Skeletal muscle satellite cell (primary cell): Measurements from ENCODE around the gene SP2.

ENCODE experiments used
- H3K27me3 ChIP-seq: 2 replicates; pipeline ENCODE4 v1.7.0; 2013; ENCODE audit warnings: low read length; ENCODE audit not compliant: control insufficient read depth, insufficient read depth
- H3K36me3 ChIP-seq: 2 replicates; pipeline ENCODE4 v1.7.0; 2013; ENCODE audit warnings: mild to moderate bottlenecking, control low read depth, low read length; ENCODE audit not compliant: insufficient read depth
- H3K4me1 ChIP-seq: 2 replicates; pipeline ENCODE4 v1.7.0; 2013; ENCODE audit warnings: low read length; ENCODE audit not compliant: control insufficient read depth, insufficient read depth
- H3K4me2 ChIP-seq: 2 replicates; pipeline ENCODE4 v1.7.0; 2013; ENCODE audit warnings: mild to moderate bottlenecking, low read length
- H3K4me3 ChIP-seq: 2 replicates; pipeline ENCODE4 v1.7.0; 2013; ENCODE audit warnings: low read length
- H3K9ac ChIP-seq: 2 replicates; pipeline ENCODE4 v1.7.0; 2013; ENCODE audit warnings: mild to moderate bottlenecking, low read depth, low read length, moderate library complexity
- H3K9me3 ChIP-seq: replicated peaks from 2 replicates; pipeline ENCODE4 v1.7.0; 2013; ENCODE audit warnings: mild to moderate bottlenecking, control low read depth, low read length

SP2 gene

DNA sequence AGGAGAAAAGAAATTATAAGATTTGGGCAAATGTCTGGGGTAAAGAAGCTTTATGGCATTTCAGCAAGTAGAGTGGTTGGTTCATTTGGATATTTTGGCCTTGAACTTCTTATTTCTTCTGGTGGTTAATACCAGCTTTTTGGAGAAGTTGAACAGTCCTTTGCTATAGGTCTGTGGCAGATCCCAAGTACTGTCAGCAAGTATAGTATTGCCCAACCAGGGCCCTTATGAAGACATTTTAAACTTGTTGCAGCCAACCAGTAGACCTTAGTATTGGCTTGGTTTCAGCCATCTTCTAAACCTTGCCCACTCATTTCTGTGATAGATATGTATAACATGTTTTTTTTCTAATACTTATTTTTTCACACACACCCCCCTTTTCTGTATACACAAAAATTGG is 2.2 kb downstream of the SP2 start:
- Histone ChIP-seq H3K4me3 (no peak overlapping the region), H3K36me3 (no peaks in the 10 kb centered on the region)

DNA sequence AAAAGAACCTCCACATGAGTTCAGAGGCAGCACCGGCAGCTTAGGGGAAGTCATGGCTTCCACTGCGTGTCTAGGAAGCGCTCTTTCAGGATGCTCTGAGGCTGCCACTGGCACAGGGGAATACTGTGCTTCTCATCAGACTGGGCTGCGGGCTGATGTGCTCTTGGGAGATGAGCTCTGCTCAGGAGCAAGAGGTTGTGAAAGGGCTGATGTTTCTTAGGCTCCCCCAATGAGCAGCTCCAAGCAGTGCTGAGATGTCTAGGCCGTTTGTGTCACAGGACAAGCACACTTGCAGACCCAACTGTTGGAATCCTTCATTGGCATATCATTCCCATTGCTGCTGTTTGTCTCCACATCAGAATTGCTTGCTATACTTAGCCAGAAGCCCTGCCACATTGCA is 3.6 kb downstream of the SP2 start:
- H3K27me3 ChIP-seq, result no peaks in the 10 kb centered on the region
- H3K36me3 ChIP-seq, result no peaks in the 10 kb centered on the region

More for the DNA sequence above, 2.2 kb downstream of the SP2 start:
- H3K27me3 ChIP-seq, result no peaks in the 10 kb centered on the region
- peaks cover 16% of the 10 kb centered on the region for H3K4me1 ChIP-seq
- H3K9ac ChIP-seq, result no peak overlapping the region
- H3K4me2 ChIP-seq, result no peak overlapping the region
- H3K9me3 ChIP-seq, result no peaks in the 10 kb centered on the region

DNA sequence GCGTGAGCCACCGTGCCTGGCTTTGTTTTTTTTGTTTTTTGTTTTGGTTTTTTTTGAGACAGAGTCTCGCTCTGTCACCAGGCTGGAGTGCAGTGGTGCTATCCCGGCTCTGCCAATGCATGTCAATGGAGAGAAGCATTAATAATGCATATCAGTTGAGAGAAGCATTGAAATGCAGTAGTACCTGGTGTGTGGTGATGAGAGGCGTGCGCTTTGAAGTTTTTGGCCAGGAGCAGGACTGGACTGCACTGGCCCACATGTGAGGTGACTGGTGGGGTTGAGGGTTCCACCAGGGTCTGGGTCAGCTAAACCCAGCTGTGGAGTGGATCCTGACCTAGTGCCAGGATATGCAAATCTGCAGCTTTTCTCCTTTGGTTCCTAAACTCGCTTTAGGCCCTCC is 5.4 kb downstream of the SP2 start:
- Histone ChIP-seq H3K9me3 (no peaks in the 10 kb centered on the region), H3K4me2 (no peak overlapping the region), H3K4me3 (no peak overlapping the region), H3K9ac (no peak overlapping the region), H3K36me3 (no peaks in the 10 kb centered on the region), H3K27me3 (no peaks in the 10 kb centered on the region), H3K4me1 (peaks cover 20% of the 10 kb centered on the region)

More for the DNA sequence above, 3.6 kb downstream of the SP2 start:
- Histone ChIP-seq H3K4me1 (peaks cover 14% of the 10 kb centered on the region), H3K4me3 (no peak overlapping the region), H3K9me3 (no peaks in the 10 kb centered on the region), H3K4me2 (no peak overlapping the region), H3K9ac (no peak overlapping the region)

DNA sequence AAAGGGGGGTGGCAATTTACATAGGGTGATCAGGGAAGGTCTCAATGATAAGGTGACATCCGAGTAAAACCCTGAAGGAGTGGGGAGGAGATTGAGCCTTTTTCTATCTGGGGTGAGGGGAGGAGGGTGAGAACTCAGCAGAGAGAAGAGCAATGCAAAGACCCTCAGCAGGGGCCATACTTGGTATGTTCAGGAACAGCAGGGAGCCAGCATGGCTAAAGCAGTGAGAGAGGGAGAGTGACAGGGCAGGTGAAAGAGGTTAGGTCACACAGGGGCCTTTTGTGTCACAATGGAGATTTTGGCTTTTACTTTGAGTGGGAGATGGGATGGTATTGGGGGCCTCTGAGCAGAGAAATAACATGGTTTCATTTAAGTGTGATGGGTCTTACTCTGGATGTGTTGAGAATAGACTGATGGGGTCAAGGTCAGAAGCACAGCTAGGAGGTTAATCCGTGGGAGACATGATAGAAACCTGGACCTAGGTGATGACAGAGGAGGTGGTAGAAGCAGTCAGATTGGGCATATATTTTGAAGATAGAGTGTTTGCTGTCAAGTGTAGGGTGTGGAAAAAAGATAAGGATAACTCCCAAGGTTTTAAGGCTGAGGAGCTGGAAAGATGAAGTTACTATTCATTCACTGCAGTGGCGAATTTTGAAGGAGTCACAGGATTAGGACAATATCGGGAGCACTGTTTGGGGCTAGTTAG is 6.2 kb downstream of the SP2 start:
- no peaks in the 10 kb centered on the region for H3K9me3 ChIP-seq
- H3K27me3 ChIP-seq, result no peaks in the 10 kb centered on the region
- no peak overlapping the region for H3K9ac ChIP-seq
- peaks cover 18% of the 10 kb centered on the region for H3K4me1 ChIP-seq
- no peak overlapping the region for H3K4me2 ChIP-seq
- no peak overlapping the region for H3K4me3 ChIP-seq
- H3K36me3 ChIP-seq, result no peaks in the 10 kb centered on the region

DNA sequence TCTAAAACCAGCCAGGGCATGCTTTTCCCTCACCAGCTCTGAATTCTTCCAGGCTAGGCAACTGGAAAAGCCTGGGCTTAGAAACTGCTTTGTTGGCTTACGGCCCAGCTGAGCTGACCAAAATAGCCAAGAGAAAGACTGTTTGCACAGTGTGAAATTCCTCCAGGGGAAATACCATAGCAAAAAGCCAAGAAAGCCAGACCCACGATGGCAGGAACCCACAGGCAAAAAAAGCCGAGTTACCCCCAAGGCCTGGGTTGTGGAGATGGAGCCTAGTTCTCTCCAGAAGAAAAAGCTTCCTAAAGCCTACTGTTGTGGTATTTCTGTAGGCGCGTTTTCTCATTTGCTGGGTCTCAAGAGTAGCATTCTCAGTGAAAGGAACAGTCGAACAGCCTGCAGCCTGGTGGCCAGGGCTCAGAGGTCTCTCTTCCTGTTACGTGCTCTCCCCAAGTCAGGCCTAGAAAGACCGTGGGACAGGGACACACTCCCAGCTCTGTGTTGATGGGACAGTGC is 9.2 kb downstream of the SP2 start:
- Histone ChIP-seq H3K4me1 (peaks cover 9% of the 10 kb centered on the region), H3K9ac (no peak overlapping the region), H3K36me3 (no peaks in the 10 kb centered on the region), H3K4me2 (peak overlapping the region; percentile 38), H3K4me3 (no peak overlapping the region), H3K9me3 (no peaks in the 10 kb centered on the region), H3K27me3 (no peaks in the 10 kb centered on the region)

DNA sequence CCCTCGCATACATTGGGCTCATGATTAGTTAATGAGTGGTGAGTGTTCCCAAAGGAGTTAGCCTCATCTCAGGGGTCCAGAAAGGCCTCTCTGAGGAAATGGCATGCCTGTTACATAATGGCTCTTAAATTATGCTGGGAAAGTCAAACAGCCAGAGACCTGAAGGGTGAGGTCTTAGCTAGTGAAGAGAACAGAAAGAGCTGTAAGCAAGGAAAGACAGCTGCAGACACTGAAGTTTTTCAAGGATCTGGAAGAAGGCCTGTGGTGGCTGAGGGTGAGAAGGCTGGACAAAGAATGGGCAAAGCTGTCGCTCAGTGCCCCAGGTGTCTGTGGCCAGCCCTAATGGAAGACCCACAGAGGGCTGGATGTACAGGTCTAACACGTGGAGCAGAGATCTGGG is 10.4 kb downstream of the SP2 start:
- H3K9me3 ChIP-seq, result no peaks in the 10 kb centered on the region
- H3K9ac ChIP-seq, result no peak overlapping the region
- no peaks in the 10 kb centered on the region for H3K27me3 ChIP-seq
- no peaks in the 10 kb centered on the region for H3K36me3 ChIP-seq
- H3K4me2 ChIP-seq, result no peak overlapping the region
- H3K4me1 ChIP-seq, result peaks cover 9% of the 10 kb centered on the region
- H3K4me3 ChIP-seq, result no peak overlapping the region

DNA sequence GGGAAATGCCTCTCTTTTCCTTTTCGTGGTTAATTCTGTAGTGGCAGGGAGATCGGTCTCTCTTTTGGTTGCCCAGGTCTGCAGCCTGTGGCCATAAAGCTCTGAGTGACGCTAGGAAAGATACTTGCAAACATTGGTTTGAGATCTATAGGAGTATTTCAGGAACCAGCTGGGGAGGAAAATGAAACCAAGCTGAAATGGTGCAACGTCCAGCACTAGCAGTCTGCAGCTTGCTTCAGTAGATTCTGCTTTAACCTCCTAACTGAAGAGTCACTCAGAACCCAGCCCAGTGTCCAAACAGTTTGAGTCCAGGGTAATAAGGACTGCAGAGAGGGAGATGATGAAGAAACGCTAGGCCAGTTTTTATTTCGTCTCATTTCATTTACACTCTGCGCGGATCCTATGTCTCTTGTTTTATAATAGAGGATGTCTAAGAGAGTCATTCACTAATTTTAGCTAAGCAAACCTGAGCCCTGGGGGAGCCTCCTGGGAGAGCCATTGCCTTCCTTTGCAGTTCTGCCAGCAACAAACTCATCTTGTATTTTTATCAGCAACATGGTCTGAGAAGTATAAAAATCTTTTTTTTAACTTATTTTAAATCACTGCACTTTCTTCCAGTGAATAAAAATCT is 12.0 kb downstream of the SP2 start:
- Histone ChIP-seq H3K4me3 (no peak overlapping the region), H3K9ac (no peak overlapping the region), H3K4me2 (no peak overlapping the region)

GRCh38 chr17:47913050-47913449 is 17.0 kb downstream of the SP2 start:
- Histone ChIP-seq H3K4me2 (no peak overlapping the region), H3K4me1 (peaks cover 5% of the 10 kb centered on the region), H3K9ac (no peak overlapping the region), H3K36me3 (peaks cover 13% of the 10 kb centered on the region), H3K4me3 (no peak overlapping the region), H3K27me3 (no peaks in the 10 kb centered on the region), H3K9me3 (no peaks in the 10 kb centered on the region)

More for the DNA sequence above, 12.0 kb downstream of the SP2 start:
- Histone ChIP-seq H3K27me3 (no peaks in the 10 kb centered on the region), H3K36me3 (no peaks in the 10 kb centered on the region), H3K4me1 (peaks cover 9% of the 10 kb centered on the region), H3K9me3 (no peaks in the 10 kb centered on the region)

DNA sequence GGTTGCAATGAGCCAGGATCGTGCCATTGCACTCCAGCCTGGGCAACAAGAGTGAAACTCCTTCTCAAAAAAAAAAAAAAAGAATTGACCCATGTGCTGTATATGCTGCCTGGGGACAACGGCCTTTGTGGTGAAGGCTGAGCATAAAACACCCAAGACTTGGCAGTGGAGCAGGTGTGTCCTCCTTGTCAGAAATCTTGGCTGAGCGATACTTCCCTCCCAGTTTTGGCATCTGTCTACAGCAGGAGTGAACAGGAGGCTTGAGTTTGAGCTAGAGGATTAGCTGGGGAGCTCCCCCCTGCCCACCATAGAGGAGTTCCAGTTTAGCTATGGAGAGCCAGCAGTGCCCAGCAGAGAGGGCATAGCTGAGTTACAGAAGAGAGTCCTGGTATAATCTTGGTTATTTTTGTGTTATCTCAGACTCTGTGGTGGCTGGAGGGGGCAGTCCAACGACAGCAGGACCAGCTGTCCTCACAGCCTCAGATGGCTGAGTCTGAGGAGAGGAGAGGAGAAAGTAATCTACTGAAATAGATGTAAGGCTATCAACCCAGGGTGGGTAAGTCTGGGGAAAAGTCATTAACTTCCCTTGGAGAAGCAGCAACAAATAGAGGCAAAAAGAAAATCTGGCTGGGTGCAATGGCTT is 18.4 kb downstream of the SP2 start:
- Histone ChIP-seq H3K4me1 (peaks cover 8% of the 10 kb centered on the region), H3K9ac (no peak overlapping the region), H3K36me3 (peaks cover 13% of the 10 kb centered on the region), H3K27me3 (no peaks in the 10 kb centered on the region), H3K4me3 (no peak overlapping the region), H3K4me2 (no peak overlapping the region), H3K9me3 (no peaks in the 10 kb centered on the region)

DNA sequence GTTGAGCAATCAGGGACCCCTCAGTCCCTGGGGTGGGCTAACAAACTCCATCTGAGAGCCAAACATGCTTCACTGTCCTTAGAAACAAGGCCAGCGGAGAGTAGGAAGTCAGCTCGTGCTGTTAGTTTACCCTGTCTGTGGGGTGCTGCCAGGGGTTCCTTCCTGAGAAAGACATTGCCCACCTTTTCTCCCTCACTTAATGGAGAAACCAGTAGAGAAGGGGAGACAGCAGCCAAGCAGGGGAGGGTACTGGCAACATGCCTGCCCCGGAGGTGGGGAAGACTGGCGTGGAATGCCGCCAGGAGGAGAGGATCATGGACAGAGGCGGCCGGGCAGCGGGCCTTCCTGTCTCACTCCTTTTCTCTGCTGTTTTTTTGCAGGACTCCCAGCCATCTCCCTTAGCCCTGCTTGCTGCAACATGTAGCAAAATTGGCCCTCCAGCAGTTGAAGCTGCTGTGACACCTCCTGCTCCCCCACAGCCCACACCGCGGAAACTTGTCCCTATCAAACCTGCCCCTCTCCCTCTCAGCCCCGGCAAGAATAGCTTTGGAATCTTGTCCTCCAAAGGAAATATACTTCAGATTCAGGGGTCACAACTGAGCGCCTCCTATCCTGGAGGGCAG is 19.9 kb downstream of the SP2 start:
- Histone ChIP-seq H3K4me3 (no peak overlapping the region), H3K4me1 (peaks cover 8% of the 10 kb centered on the region), H3K9me3 (no peaks in the 10 kb centered on the region), H3K36me3 (peaks cover 13% of the 10 kb centered on the region), H3K27me3 (no peaks in the 10 kb centered on the region), H3K4me2 (no peak overlapping the region), H3K9ac (no peak overlapping the region)

DNA sequence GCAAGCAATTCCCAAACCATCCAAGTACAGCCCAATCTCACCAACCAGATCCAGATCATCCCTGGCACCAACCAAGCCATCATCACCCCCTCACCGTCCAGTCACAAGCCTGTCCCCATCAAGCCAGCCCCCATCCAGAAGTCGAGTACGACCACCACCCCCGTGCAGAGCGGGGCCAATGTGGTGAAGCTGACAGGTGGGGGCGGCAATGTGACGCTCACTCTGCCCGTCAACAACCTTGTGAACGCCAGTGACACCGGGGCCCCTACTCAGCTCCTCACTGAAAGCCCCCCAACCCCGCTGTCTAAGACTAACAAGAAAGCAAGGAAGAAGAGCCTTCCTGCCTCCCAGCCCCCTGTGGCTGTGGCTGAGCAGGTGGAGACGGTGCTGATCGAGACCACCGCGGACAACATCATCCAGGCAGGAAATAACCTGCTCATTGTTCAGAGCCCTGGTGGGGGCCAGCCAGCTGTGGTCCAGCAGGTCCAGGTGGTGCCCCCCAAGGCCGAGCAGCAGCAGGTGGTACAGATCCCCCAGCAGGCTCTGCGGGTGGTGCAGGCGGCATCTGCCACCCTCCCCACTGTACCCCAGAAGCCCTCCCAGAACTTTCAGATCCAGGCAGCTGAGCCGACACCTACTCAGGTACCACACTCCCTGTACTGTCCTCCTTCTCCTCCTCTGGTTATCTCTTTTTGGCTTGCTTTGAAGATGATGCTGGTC is 20.6 kb downstream of the SP2 start:
- Histone ChIP-seq H3K4me3 (no peak overlapping the region), H3K9ac (no peak overlapping the region), H3K9me3 (no peaks in the 10 kb centered on the region), H3K4me2 (no peak overlapping the region), H3K27me3 (no peaks in the 10 kb centered on the region), H3K4me1 (peaks cover 8% of the 10 kb centered on the region), H3K36me3 (peaks cover 13% of the 10 kb centered on the region)
